Eye (tissue), 1 donor: ENCODE results near the gene NIN.
"Not testable (repeated sequence)": the region's sequence is repeated elsewhere in the genome, so short reads cannot be mapped to it uniquely, and the experiment has no call there.

Experiments
- DNase-seq: peaks from one replicate; pipeline ENCODE4 v3.0.0-alpha.2; 2015

Gene NIN

GRCh38 chr14:50815526-50815925 is 15.4 kb downstream of the NIN start:
- DNase-seq: not testable (repeated sequence)

DNA sequence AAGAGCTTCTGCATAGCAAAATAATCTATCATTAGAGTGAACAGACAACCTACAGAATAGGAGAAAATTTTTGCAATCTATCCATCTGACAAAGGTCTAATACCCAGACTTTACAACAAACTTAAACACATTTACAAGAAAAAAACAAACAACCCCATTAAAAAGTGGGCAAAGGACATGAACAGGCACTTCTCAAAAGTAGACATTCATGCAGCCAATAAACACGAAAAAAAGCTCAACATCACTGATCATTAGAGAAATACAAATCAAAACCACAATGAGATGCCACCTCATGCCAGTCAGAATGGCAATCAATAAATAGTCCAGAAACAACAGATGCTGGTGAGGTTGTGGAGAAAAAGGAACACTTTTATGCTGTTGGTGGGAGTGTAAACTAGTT is 15.9 kb downstream of the NIN start:
- DNase-seq: not testable (repeated sequence)

GRCh38 chr14:50814161-50814560 is 16.8 kb downstream of the NIN start:
- no peak for DNase-seq

- no peak for DNase-seq
Observed at GRCh38 chr14:50813544-50813863, 17.5 kb downstream of the NIN start.

- DNase-seq: no peak
Observed at GRCh38 chr14:50812856-50813543, 18.0 kb downstream of the NIN start.

- no peak for DNase-seq
Observed at GRCh38 chr14:50812180-50812579, 18.8 kb downstream of the NIN start.

DNA sequence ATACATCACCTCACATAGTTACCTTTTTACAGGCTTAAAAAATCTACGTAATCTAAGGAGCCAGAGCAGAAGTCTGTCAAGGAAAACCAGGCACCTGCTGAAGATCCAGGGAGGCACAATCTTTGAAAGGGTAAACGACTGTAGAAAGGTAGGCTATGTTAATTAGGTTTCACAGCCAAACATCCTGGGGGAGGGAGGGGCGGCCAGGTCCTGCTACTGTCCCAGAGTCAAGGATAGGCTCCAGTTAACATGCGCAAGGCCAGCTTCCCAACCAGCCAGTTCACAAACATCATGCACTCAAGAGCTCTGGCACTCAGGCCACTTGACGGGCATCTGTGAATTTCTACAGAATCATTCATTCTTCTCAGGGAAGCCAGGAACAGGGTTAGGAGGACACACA is 22.9 kb downstream of the NIN start:
- no peak for DNase-seq

DNA sequence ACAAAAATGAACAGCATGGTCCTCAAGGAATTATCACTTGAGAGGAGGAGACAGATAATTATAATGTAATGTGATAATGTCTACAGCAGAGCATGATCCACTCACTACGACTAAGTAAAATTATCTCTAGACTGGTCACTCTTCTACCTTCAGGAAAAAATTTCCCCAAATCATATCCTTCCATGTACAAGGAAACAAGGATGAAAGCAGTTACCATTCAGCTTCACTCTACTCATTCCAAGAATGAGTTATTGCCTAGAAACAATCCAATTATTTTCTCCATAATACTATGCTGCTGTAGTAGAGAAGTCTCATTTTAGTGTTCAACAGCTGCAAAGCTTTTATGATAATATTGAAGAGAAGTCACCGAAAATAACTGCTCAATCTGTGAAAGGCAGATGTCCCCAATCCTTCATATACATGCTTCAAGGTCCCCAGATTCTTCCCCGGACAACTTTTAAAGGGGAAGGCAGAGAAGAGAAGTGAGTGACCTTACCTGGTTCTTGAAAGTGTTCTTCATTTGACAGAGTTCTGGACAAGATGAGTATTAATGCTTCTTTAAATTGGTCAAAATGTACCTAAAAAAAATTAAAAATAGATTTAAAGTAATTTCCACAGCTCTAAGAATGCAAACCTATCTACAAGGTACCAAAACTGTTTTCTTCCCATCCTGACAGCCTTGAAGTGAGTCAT is 24.6 kb downstream of the NIN start:
- no peak for DNase-seq

- DNase-seq: no peak
Observed at GRCh38 chr14:50805396-50805795, 25.6 kb downstream of the NIN start.

GRCh38 chr14:50804181-50804721 is 26.7 kb downstream of the NIN start:
- no peak for DNase-seq

GRCh38 chr14:50801706-50802105 is 29.3 kb downstream of the NIN start:
- DNase-seq: no peak

DNA sequence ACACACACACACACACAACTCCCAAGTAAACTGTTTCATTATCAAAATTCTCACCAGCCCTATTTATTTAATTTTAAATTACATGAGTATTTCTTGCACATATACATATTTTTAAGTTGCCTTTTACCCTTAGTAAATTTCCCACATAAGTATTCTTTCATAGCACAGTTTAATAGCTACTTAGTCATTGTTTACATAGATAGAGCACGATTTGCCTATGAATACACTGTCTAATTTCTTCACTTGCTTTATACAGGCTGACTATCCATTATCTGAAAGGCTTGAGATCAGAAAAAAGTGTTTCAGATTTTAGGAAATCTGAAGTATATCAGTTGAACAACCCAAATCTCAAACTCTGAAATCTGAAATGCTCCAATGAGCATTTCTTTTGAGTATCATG is 30.9 kb downstream of the NIN start:
- DNase-seq: no peak

DNA sequence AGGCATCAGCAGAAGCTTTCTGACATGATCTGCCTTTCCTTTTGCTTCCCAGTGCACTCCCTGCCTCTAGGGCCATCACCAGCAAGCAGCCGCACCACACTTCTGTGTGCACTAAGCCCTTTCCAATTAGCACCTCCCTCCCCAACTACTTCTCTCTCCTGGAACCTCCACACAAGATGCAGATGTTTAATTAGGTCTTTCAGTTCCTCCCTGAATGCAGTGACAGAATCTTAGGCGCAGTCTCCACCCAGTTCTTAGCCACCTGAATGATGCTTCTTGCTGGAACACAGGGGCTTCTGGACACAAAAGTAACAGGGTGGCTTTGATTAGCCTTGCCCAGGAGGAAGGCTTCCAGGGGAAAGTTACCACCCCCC is 32.9 kb downstream of the NIN start:
- no peak for DNase-seq

- no peak for DNase-seq
Observed at GRCh38 chr14:50797250-50798047, 33.5 kb downstream of the NIN start.

DNA sequence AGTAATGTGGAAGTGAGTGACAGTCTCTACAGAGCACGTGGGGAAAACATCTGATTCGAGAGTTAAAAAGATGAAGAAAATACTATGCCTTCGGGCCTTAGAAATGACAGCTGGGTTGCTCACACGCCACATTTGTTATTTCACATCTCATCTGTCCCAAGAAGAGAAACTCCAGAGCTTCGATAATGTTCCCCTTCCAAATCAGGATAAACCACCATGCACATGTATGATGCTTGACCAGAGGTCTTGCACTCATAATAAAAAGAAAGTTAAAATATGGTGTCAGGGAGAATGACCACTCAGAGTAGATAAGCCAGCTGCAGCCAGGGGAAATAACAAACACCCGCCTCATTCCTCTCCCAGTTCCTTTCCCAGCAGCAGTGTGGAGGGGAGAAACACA is 34.6 kb downstream of the NIN start:
- no peak for DNase-seq

- no peak for DNase-seq
Observed at GRCh38 chr14:50795909-50796308, 35.1 kb downstream of the NIN start.

- peak; percentile 62 for DNase-seq
Observed at GRCh38 chr14:50795142-50795541, 35.8 kb downstream of the NIN start.

- DNase-seq: no peak
Observed at GRCh38 chr14:50794068-50794645, 36.8 kb downstream of the NIN start.

DNA sequence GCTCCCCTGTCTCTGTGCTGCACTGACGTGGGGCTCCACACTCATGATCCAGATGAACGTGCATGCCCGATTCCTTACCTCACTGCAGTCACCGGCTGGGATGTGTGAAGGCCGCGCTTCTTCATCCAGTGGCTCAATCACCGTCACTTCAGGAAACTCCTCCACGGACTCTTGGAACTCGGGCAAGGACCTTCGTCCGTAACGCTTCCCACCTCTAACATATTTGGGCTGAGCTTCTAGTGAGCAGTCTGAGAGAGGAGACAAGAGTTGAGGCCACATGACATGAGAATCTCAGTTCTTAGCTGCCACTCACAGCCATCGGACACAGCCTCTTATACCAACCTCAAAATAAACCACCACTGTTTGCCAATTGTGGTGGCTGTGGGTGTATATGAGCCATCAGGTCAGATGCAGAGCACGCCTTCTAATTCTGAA is 38.3 kb downstream of the NIN start:
- DNase-seq: no peak

- DNase-seq: no peak
Observed at GRCh38 chr14:50792051-50792477, 38.9 kb downstream of the NIN start.

GRCh38 chr14:50791201-50791600 is 39.8 kb downstream of the NIN start:
- no peak for DNase-seq

DNA sequence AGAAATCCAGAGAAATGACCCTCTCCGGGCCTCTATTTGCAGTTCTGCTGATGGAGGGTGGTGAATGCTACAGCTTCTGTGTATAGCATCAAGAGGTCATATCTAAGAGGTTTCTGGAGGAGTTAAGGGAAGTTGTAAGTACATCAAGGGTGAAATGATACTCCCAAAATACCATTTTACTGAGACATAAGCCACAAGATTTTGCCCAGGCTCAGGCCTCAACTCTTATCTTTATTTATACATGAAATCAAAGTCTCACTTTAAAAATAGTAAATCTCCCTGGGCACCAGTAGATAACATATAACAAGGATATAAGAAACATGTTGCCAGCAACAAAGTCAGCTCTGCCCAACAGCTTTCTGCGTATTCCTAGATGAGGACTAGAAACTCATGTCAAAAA is 40.4 kb downstream of the NIN start:
- DNase-seq: no peak

DNA sequence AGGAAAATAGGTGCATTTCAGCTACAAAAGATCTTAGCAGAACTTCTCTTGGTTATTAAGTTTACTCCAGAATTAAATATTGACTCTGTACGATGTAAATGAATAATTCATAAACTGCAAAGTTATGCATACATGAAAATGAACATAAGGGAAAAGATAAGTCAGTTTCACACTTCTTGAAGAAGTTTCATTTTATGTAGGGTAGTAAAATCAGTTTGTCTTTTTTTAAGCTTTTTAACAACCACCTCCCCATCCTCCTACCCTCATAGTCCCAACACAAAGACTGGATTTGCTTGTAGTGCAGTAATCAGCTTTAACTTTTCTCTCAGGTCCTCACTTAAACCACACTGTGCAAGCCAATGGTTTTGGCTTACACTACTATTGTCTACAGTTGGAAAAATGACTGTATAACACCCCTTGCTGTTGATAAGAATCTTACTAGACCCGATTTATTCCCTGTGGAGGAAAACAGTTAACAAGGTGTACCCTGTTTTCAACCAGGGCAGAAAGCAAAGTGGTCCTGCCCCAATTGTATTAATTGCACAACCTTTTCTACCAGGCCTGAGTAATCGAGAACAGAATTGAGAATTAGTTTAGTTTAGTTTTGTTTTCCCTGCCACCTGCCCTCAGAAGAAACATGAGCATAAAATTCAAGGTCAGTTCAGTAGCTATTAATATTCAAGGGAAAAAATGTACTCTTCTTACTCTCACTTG is 44.1 kb downstream of the NIN start:
- DNase-seq: no peak
